WTC11 (cell line): ENCODE results near the gene NPLOC4. TPM values are rescaled to one million over a fixed set of nuclear protein-coding genes. Genes with fewer than 3 reads are reported as not detected.

ENCODE experiments used
- ATAC-seq: fragments of 200-7000 bp; cut with Tn5 transposase; 2 replicates; pipeline ENCODE4 v1.10.0; 2021; ENCODE audit warnings: mild to moderate bottlenecking, moderate library complexity
- CTCF ChIA-PET: fragments of 300-600 bp; sonication (Branson Sonifier 250); formaldehyde crosslinking; loops from one replicate; lab custom pipeline; 2021; ENCODE audit warnings: antibody characterized with exemption; lab: Charles Lee
- POLR2A ChIA-PET: fragments of 350-600 bp; sonication (Branson Sonifier 250); formaldehyde crosslinking; loops from one replicate; lab custom pipeline; 2021; ENCODE audit warnings: antibody characterized with exemption; lab: Charles Lee
- DNase-seq: peaks from one replicate; pipeline ENCODE4 v3.0.0; 2021; ENCODE audit warnings: low spot score
- H3K27ac Mint-ChIP-seq: 2 replicates; pipeline ENCODE4 v1.8.0; 2021; ENCODE audit warnings: mixed read lengths
- H3K27me3 Mint-ChIP-seq: 2 replicates; pipeline ENCODE4 v1.8.0; 2021; ENCODE audit warnings: low read depth, mild to moderate bottlenecking, moderate library complexity, mixed read lengths
- H3K36me3 Mint-ChIP-seq: 2 replicates; pipeline ENCODE4 v1.8.0; 2021; ENCODE audit warnings: mixed read lengths
- H3K4me1 Mint-ChIP-seq: 2 replicates; pipeline ENCODE4 v1.8.0; 2022; ENCODE audit warnings: mixed read lengths
- H3K4me3 Mint-ChIP-seq: 2 replicates; pipeline ENCODE4 v1.8.0; 2021; ENCODE audit warnings: mild to moderate bottlenecking, moderate library complexity, mixed read lengths
- H3K9me3 Mint-ChIP-seq: 2 replicates; pipeline ENCODE4 v1.8.0; 2021; ENCODE audit warnings: mixed read lengths
- AFF4 ChIP-seq: sonication (generic); formaldehyde crosslinking; IDR thresholded peaks from 2 replicates; pipeline ENCODE4 v1.8.1; 2023; ENCODE audit warnings: mild to moderate bottlenecking, missing genetic modification reagents, borderline replicate concordance
- CDX4 ChIP-seq: fragments of 250-450 bp; sonication (Bioruptor Pico); IDR thresholded peaks from 2 replicates; pipeline ENCODE4 v1.9.0; 2021; ENCODE audit warnings: moderate library complexity, mild to moderate bottlenecking, inconsistent platforms, borderline replicate concordance
- EMX1 ChIP-seq: fragments of 250-450 bp; sonication (Bioruptor Pico); IDR thresholded peaks from 2 replicates; pipeline ENCODE4 v1.8.0; 2021; ENCODE audit warnings: mild to moderate bottlenecking
- ERG ChIP-seq: fragments of 250-450 bp; sonication (Bioruptor Pico); IDR thresholded peaks from 2 replicates; pipeline ENCODE4 v1.8.0; 2021; ENCODE audit warnings: mild to moderate bottlenecking
- IRF1 ChIP-seq: sonication (generic); formaldehyde crosslinking; IDR thresholded peaks from 2 replicates; pipeline ENCODE4 v1.8.0; 2023; ENCODE audit warnings: missing genetic modification reagents
- JUN ChIP-seq: sonication (generic); formaldehyde crosslinking; IDR thresholded peaks from 2 replicates; pipeline ENCODE4 v1.8.0; 2023; ENCODE audit warnings: mild to moderate bottlenecking, missing genetic modification reagents
- SP1 ChIP-seq: sonication (generic); formaldehyde crosslinking; conservative IDR thresholded peaks from 2 replicates; pipeline ENCODE4 v1.8.1; 2022; ENCODE audit warnings: missing genetic modification reagents
- STAT6 ChIP-seq: sonication (generic); formaldehyde crosslinking; conservative IDR thresholded peaks from 2 replicates; pipeline ENCODE4 v1.8.1; 2023; ENCODE audit warnings: mild to moderate bottlenecking, low read depth, missing genetic modification reagents, moderate library complexity
- ZBTB21 ChIP-seq: sonication (generic); formaldehyde crosslinking; IDR thresholded peaks from 2 replicates; pipeline ENCODE4 v1.8.1; 2023; ENCODE audit warnings: mild to moderate bottlenecking, missing genetic modification reagents, borderline replicate concordance
- ZMAT4 ChIP-seq: fragments of 250-450 bp; sonication (Bioruptor Pico); IDR thresholded peaks from 2 replicates; pipeline ENCODE4 v1.9.0; 2021; ENCODE audit warnings: mild to moderate bottlenecking
- ZNF232 ChIP-seq: sonication (generic); formaldehyde crosslinking; IDR thresholded peaks from 2 replicates; pipeline ENCODE4 v1.8.0; 2022; ENCODE audit warnings: mild to moderate bottlenecking, missing genetic modification reagents
- ZNF423 ChIP-seq: fragments of 250-450 bp; sonication (Bioruptor Pico); IDR thresholded peaks from 2 replicates; pipeline ENCODE4 v2.1.2; 2022; ENCODE audit warnings: mild to moderate bottlenecking, moderate library complexity
- ZNF425 ChIP-seq: fragments of 250-450 bp; sonication (Bioruptor Pico); conservative IDR thresholded peaks from 2 replicates; pipeline ENCODE4 v1.9.0; 2021; ENCODE audit warnings: mild to moderate bottlenecking
- ZNF512 ChIP-seq: sonication (generic); formaldehyde crosslinking; IDR thresholded peaks from 2 replicates; pipeline ENCODE4 v1.8.1; 2022; ENCODE audit warnings: missing genetic modification reagents, borderline replicate concordance
- total RNA-seq: library from RNA; stranded (reverse); gene quantifications from 3 replicates; pipeline ENCODE4 v1.2.3, GENCODE V29; 2021

NPLOC4 gene
- total RNA-seq, 1 experiment from 2014 or later, result 83.5 TPM

- no peak for TF ChIP-seq IRF1
- TF ChIP-seq STAT6 (CRISPR knock-in tag), result no peak
- no peak for TF ChIP-seq AFF4 (CRISPR knock-in tag)
- no peak for TF ChIP-seq JUN
- TF ChIP-seq EMX1 (CRISPR knock-in tag), result no peak
Measured at GRCh38 chr17:81577278-81578000, 59.5 kb downstream of the NPLOC4 start (continued).

GRCh38 chr17:81576621-81577277 lies 60.2 kb downstream of the NPLOC4 start:
- peaks cover 34% of the 10 kb centered on the region for H3K36me3 Mint-ChIP-seq
- no peaks in the 10 kb centered on the region for H3K9me3 Mint-ChIP-seq
- no peaks in the 10 kb centered on the region for H3K27me3 Mint-ChIP-seq
- no peaks in the 10 kb centered on the region for H3K4me1 Mint-ChIP-seq
- ChIA-PET POLR2A (no interaction called here), CTCF (no interaction called here)
- TF ChIP-seq CDX4, result no peak
- no peak for TF ChIP-seq ZNF425 (CRISPR knock-in tag)
- TF ChIP-seq ZNF232 (CRISPR knock-in tag), result no peak
- TF ChIP-seq IRF1, result no peak
- no peak for DNase-seq
- no peak for ATAC-seq
- H3K27ac Mint-ChIP-seq, result peak overlapping the region; percentile 37; the same call in 1 of the 2 replicates
- no peak overlapping the region for H3K4me3 Mint-ChIP-seq

- ATAC-seq, result no peak
- ChIA-PET CTCF (no interaction called here), POLR2A (no interaction called here)
- Mint-ChIP-seq H3K27ac (no peak overlapping the region), H3K4me3 (no peak overlapping the region), H3K9me3 (no peaks in the 10 kb centered on the region), H3K27me3 (no peaks in the 10 kb centered on the region), H3K4me1 (no peaks in the 10 kb centered on the region), H3K36me3 (peaks cover 34% of the 10 kb centered on the region)
- no peak for DNase-seq
- TF ChIP-seq ZNF423 (CRISPR knock-in tag) (no peak), ERG (CRISPR knock-in tag) (no peak), ZMAT4 (no peak), ZBTB21 (CRISPR knock-in tag) (no peak), ZNF512 (no peak), SP1 (CRISPR knock-in tag) (no peak), CDX4 (no peak)
Measured at GRCh38 chr17:81575836-81576235, 61.1 kb downstream of the NPLOC4 start.
